ENCODE results near the gene USP9Y. TPM values are rescaled to one million over a fixed set of nuclear protein-coding genes. Genes with fewer than 3 reads are reported as not detected.

The USP9Y gene
- total RNA-seq, 4 donors from 2014 or later: 0.04 to 17.2 (median 5.4) TPM

DNA sequence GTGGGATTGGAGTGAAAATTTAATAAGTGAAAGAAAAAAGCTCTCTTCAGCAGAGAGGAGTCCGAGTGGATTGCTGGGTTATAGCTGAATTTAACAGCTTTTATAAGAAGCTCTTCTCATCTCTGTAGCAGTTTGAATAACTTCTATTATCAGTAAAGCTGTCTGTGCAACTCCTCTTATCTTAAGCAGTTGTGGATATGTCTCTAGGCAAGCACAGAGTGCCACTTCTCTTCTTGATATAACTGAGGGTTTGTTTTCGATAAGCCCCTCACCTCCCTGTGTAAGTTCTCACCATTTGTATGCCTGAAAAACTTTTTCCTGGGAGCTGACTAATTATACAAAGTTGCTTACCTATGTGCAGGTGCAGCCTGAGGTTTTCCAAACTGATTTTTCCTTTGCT is 43.1 kb downstream of the USP9Y start:
- intact Hi-C loops (cut with DNase I; ENCODE audit: low total_unique reads): no loop called here
- DNase-seq (ENCODE audit: low spot score in 2 of 2): no peak
- no peak for TF ChIP-seq CTCF (IDR thresholded peaks at IDR 0.05)
- TF ChIP-seq POLR2A (IDR thresholded peaks at IDR 0.05): no peak
- no peak overlapping the region for H3K4me3 ChIP-seq (ENCODE audit: low read depth, poor library complexity, severe bottlenecking)
- 89% methylated on average over 2 of the region's 2 CpGs; no CpG with 5 or more reads in 1 of the 2 donors for WGBS, 2 donors

- DNase-seq (ENCODE audit: low spot score in 2 of 2): no peak
- no peak overlapping the region for H3K4me3 ChIP-seq (ENCODE audit: low read depth, poor library complexity, severe bottlenecking)
- intact Hi-C loops (cut with DNase I; ENCODE audit: low total_unique reads): no loop called here
- TF ChIP-seq POLR2A (IDR thresholded peaks at IDR 0.05): no peak
- TF ChIP-seq CTCF (IDR thresholded peaks at IDR 0.05): no peak
- WGBS, 2 donors: 75% methylated on average over 1 of the region's 1 CpG; no CpG with 5 or more reads in 1 of the 2 donors
These were observed 48.3 kb downstream of the USP9Y start for GRCh38 chrY:12749293-12749692.

GRCh38 chrY:12752856-12753255 is 51.8 kb downstream of the USP9Y start:
- TF ChIP-seq POLR2A (IDR thresholded peaks at IDR 0.05): no peak
- no peak for TF ChIP-seq CTCF (IDR thresholded peaks at IDR 0.05)
- intact Hi-C loops (cut with DNase I; ENCODE audit: low total_unique reads): no loop called here
- DNase-seq (ENCODE audit: low spot score in 2 of 2): no peak
- H3K4me3 ChIP-seq (ENCODE audit: low read depth, poor library complexity, severe bottlenecking): no peak overlapping the region
- WGBS, 2 donors: 78% methylated on average over 6 of the region's 6 CpGs; no CpG with 5 or more reads in 1 of the 2 donors

GRCh38 chrY:12756021-12756420 is 55.0 kb downstream of the USP9Y start:
- intact Hi-C loops (cut with DNase I; ENCODE audit: low total_unique reads): no loop called here
- TF ChIP-seq CTCF (IDR thresholded peaks at IDR 0.05): no peak
- TF ChIP-seq POLR2A (IDR thresholded peaks at IDR 0.05): no peak
- 78% methylated on average over 1 of the region's 1 CpG; no CpG with 5 or more reads in 1 of the 2 donors for WGBS, 2 donors

DNA sequence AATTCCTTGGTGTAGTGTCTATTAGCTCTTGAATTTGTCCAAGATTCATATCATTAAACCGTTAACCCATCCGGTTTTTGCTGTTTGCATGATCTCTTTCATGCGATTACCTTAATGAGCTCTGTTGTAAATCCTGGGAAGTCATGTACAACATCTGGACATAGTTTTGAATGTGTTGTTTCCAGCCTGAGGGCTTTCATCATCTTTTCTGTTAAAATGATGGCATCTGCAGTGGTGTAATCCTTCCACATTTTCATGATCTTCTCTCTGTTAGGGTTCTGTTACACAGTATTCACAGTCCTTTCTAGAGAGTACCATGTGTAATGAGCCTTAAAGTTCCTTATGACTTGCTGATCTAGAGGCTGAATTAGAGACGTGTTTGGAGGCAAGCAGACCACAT is 64.9 kb downstream of the USP9Y start:
- no peak for TF ChIP-seq CTCF (IDR thresholded peaks at IDR 0.05)
- no peak for TF ChIP-seq POLR2A (IDR thresholded peaks at IDR 0.05)
- no peak for DNase-seq (ENCODE audit: low spot score in 2 of 2)
- intact Hi-C loops (cut with DNase I; ENCODE audit: low total_unique reads): no loop called here
- WGBS, 2 donors: 60% methylated on average over 4 of the region's 4 CpGs; no CpG with 5 or more reads in 1 of the 2 donors
- no peak overlapping the region for H3K4me3 ChIP-seq (ENCODE audit: low read depth, poor library complexity, severe bottlenecking)

More at GRCh38 chrY:12756021-12756420, 55.0 kb downstream of the USP9Y start:
- no peak for DNase-seq (ENCODE audit: low spot score in 2 of 2)
- no peak overlapping the region for H3K4me3 ChIP-seq (ENCODE audit: low read depth, poor library complexity, severe bottlenecking)

DNA sequence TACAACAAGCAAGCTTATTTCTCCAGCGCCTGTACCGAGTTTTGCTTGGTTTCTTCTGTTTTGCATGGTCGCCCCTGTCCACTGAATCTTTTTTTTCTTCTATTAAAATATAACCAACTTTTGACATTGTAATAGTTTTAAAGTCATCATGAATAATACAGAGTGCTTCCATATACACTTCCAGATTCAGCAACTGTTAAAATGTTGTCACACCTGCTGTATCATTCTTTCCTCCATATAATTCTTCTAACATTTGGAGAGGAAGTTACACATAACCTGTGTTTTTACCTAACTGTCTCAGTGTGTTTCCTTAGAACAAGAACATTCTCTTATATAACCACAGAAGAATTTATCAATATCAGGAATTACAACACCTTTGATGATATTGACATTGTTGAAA is 83.5 kb downstream of the USP9Y start:
- intact Hi-C loops (cut with DNase I; ENCODE audit: low total_unique reads): no loop called here
- no peak overlapping the region for H3K4me3 ChIP-seq (ENCODE audit: low read depth, poor library complexity, severe bottlenecking)
- no peak for DNase-seq (ENCODE audit: low spot score in 2 of 2)
- WGBS, 2 donors: 99% methylated on average over 3 of the region's 3 CpGs; no CpG with 5 or more reads in 1 of the 2 donors
- TF ChIP-seq POLR2A (IDR thresholded peaks at IDR 0.05): no peak
- no peak for TF ChIP-seq CTCF (IDR thresholded peaks at IDR 0.05)

All from lower leg skin (tissue), 4 donors.